HG03432 (cell line): Measurements from ENCODE around the gene ZNF672.
"Not testable (repeated sequence)": the region's sequence is repeated elsewhere in the genome, so short reads cannot be mapped to it uniquely, and the experiment has no call there.

Experiments
- ATAC-seq: cut with Tn5 transposase; IDR thresholded peaks from one replicate; pipeline ENCODE4 v1.9.1; 2021; ENCODE audit warnings: mild to moderate bottlenecking, moderate library complexity; ENCODE audit not compliant: unreplicated experiment

ZNF672 gene

DNA sequence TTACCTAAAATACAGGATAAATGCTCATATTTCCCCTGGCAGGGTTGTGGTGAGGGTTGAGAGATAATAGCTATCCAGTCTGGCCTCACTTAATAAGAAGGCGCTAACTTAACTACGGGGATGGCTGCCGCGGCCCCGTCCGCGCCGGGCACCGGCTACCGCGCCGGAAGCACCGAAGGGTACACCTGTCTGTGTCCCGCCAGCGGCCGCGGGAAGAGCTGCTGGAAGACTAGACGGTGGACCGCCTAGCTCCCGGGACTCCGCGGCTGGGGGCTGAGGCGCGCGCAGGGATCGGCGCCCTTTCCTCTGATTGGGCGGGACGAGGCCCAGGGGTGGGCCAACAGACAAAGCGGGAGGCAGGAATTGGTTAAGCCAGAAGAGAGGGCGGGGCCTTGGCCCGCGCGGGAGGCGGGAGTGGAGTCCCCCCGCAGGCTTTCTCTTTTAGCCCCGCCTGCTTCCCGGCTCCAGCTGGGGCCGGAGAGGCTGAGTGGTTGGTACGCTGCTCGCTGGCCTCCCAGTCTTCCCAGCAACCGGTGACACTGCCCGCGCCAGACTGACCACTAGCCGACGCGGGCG lies at the start of gene ZNF672:
Gene ZNF672 (plus strand): TSS at position 444 of the 576 bp plus-strand sequence. CDS start 9,051 bp downstream, outside the sequence.
- peak; percentile 84 for ATAC-seq

DNA sequence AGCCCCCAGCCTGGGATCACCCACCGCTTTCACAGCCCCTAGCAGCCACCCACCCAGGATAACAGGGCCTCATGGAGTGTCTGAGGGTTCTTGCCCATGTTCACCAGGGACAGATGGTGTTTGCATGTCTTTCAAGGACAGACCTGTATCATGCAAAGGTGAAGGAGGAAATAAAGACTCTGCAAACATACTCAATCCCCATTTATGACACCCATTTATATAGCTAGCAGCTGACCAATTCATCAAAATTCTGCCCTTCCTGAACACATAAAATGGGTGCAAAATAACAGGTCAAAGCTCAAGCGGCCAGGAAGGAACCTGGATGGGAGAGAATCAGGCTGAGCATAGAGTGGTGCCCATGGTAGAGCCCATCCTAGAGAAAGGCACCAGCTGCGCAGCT lies 49.7 kb upstream of the ZNF672 start:
- ATAC-seq: no peak

- not testable (repeated sequence) for ATAC-seq
These were observed 48.7 kb upstream of the ZNF672 start for GRCh38 chr1:248789337-248789736.

DNA sequence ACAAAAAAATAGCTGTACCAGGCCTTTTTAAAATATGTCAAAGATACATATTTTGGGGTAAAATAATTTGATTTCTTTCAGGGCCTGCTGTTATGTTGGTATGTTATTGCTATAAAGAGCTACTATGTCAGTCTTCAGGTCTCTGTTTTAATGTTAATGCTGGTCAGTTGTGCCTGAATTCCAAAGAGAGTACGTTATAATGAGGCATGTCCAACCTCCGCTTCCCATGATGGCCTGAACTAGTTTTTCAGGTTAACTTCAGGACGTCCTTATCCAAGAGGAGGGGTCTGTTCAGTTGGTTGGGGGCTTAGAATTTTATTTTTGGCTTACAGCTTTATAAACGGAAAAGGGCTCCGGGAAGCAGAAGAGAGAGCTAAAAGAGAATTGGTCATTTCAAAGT lies 47.6 kb upstream of the ZNF672 start:
- no peak for ATAC-seq

DNA sequence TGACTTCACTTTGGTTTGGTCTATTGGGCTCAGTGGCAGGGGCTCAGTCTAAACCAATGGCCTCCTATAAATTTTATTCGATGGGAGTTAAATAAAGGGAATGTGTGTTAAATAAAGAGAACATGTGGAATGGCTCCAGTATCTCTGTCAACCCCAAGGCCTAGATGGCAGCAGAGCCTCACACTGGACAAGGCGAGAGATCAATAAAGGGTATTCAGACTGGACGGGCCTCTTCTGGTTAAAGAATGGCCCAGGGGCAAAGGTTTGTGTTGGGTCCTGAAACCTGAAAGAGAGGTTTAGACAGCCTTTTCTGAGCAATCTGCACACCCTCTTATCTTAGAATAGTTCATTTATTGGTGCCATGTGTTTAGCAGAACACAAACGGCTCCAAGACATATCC lies 47.0 kb upstream of the ZNF672 start:
- no peak for ATAC-seq

- ATAC-seq: no peak
These were observed 45.7 kb upstream of the ZNF672 start for GRCh38 chr1:248792342-248792741.

DNA sequence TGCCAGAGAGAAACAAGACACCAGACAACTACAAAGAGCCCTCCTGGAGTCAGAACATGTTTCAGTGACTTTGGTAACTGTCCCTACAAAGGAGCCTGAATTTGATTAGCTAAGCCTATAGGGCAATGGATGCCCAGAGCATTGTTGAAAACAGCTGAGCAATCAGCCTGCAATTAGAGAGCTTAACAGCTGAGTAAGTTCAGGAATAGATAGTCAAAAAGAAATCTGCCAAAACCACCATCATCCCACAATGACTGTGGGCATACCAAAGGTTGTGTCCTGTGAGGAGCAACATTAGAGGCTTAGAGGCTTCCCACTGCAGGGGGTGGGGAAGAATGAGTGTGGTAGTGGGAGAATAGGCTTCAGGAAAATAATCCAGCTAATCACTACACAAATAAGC lies 44.4 kb upstream of the ZNF672 start:
- ATAC-seq: peak; percentile 95

DNA sequence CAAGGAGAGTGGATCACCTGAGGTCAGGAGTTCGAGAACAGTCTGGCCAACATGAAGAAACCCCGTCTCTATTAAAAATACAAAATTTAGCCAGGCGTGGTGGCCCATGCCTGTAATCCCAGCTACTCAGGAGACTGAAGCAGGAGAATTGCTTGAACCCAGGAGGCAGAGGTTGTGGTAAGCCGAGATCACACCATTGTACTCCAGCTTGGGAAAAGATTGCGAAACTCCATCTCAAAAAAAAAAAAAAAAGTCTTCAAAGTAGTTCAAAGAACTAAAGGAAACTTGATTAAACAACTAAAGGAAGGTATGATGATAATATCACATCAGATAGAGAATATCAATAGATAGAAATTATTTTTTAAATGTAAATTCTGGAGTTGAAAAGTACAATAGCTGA lies 43.4 kb upstream of the ZNF672 start:
- not testable (repeated sequence) for ATAC-seq

DNA sequence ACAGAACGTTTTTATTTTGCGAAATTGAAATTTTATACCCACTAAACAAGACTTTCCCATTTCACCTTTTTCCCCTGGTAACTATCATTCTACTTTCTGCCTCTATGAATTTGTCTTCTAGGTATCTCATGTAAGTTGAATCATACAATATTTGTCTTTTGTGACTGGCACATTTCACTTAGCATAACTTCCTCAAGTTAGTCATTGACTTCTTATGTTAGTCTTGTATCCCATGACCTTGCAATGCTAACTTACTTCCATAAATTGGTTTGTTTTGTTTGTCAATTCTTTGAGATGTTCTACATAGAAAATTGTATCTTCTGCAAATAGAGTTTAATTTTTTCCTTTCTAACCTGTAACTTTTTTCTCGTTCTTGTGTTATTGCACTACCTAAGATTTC lies 39.2 kb upstream of the ZNF672 start:
- no peak for ATAC-seq

GRCh38 chr1:248800459-248800858 lies 37.6 kb upstream of the ZNF672 start:
- ATAC-seq: no peak

GRCh38 chr1:248802454-248802853 lies 35.6 kb upstream of the ZNF672 start:
- no peak for ATAC-seq

DNA sequence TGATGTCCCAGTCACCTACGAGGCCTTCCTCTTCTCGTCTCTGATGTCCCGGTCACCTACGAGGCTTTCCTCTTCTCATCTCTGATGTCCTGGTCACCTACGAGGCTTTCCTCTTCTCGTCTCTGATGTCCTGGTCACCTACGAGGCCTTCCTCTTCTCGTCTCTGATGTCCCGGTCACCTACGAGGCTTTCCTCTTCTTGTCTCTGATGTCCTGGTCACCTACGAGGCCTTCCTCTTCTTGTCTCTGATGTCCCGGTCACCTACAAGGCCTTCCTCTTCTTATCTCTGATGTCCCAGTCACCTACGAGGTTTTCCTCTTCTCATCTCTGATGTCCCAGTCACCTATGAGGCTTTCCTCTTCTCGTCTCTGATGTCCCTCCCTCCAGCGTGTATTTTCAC lies 34.5 kb upstream of the ZNF672 start:
- ATAC-seq: not testable (repeated sequence)

GRCh38 chr1:248804771-248805681 lies 33.0 kb upstream of the ZNF672 start:
- peak; percentile 87 for ATAC-seq

GRCh38 chr1:248805876-248806275 lies 32.1 kb upstream of the ZNF672 start:
- ATAC-seq: no peak

DNA sequence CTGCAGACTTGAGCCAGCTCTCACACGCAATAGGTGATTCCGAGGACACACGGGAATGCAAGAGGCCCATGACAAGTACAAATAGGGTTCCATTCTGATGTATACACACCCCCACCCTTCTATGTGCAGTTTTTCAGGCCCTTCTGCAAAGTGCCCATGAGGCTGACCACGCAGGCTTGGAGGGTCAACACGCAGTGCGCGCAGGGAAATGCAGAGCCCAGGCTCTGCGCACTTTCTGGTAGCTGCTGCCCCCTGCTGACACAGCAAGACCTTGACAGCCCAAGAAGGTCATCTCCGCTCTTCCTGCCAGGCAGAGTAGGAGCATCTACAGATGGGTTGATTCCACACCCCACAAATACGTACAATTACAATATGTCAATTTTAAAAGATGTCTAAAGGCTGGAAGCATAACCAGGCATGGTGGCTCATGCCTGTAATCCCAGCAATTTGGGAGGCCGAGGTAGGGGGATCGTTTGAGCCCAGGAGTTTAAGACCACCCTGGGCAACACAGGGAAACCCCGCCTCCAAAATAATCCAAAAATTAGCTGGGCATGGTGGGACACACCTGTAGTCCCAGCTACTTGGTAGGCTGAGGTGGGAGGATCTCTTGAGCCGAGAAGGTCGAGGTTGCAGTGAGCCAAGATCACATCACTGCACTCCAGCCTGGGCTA lies 30.8 kb upstream of the ZNF672 start:
- peak; percentile 56 for ATAC-seq

GRCh38 chr1:248808876-248809275 lies 29.1 kb upstream of the ZNF672 start:
- ATAC-seq: no peak

DNA sequence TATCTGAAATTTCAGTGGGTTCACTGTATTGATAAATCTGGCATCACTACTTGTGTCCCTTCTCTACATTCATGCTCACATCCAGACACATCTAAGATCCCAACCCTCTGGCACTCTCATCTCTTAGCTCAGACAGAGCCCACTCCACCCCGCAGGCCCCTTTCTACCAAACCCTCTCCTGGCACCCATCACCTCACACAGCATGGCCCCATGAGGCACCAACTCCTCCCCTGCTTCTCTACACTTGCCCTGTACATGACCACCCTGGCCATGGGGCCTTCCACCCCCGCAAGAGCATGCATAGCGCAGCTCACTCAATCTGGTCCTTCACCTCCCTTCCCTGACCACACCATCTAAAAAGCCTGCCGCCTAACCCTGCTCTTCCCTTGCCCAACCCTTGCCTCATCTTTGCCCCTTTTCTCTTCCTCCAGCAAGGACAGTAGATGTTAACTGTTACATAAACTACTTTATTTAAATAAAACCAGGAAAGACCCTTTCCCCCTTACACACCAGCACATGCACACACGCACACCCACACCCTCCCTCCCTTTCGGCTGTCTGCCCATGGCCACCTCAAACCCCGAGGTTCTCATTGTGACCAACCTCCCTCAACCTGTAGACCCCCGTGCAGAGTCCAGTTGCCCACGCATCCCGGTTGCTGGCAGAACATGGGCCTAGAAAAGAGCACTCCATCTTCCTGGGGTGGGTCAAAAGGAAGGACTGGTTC lies 27.9 kb upstream of the ZNF672 start:
- ATAC-seq: no peak

DNA sequence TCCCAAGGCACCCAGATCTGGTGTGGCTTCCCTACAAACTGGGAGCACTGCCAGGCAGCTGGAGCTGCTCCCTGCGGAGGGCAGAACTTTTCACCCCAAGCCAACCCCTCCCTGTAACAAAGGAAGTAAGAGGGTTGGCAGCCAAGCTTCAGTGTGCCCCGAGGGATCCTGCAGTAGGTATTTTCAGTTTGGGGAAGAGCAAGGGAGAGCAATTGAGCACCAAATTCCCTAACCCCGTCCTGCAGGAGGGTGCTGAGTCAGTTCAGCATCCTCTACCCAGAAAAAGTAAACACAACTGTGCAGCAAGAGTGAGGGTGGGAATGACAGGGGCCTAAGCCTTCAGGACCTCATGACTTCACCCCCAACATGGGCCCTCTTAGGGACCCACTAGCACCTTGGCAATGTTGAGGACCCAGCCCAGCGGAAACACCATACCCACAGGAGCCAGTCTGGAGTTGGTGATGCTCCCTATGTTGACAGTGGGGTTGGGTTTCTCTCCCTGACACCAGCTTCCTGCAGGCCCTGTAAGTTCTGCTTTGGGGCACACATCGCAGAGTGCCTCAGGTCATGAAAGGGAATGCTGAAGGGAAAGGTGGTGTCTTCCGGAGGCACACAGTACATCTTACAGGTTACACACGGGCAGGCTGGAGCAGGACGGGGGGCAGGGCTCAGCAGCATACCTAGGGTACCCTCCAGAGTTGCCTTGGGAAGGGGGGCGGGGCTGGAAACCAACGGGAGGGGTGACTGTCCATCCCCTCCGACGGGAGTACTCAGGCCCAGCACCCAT lies 27.1 kb upstream of the ZNF672 start:
- no peak for ATAC-seq

DNA sequence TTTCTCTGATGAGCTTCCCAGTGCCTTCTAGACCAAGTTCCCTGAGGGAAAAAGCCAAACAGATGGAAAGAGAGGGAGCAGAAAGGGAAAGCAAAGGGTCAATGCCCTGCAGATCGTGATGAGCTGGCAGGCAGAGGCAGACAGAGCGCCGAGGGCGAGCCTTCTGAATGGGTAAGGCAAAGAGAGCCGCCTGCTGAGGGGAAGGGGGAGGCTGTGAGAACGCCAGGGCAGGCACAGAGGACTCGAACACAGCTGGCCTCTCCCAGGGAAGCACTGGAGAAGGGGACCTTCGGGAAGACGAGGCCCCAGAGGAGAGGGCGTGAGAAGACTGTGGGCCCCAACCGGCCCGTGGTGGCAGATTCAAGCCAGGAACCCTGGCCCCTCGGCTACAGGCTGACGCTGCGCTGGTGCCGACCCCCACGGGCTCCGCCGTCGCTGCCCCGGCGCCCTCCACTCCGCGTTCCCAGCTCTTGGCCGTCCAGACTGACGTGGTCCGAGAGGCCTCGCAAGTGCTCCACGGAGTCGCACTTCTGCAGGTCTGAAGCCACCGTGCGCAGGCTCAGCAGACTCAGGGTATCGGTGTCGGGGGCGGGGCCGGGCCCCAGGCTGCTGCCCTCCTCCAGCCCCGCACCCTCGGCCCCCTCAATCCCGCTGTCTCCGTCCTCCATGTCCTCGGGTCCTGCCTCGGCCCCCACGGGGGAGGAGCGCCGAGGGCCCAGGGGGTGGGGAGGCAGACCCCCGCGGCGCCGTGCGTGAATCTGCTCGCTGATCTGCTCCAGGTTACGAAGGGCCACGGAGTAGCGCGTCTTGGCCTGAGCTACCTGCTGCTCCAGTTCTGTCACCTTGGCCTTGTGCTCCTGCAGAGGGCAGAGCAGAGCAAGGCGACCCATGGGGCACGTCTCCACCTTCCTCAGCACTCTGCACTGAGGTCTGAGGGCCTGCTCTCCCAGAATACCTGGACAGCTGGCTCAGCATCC lies 26.2 kb upstream of the ZNF672 start:
- no peak for ATAC-seq
